CD4-positive, alpha-beta T cell (primary cell): ENCODE measurements around the gene SLC38A9. TPM values are rescaled to one million over a fixed set of nuclear protein-coding genes. Genes with fewer than 3 reads are reported as not detected.

Experiments used
- ATAC-seq: fragments of 200-7000 bp; cut with Tn5 transposase; one replicate; pipeline ENCODE4 v1.10.0; 2022; ENCODE audit warnings: mild to moderate bottlenecking; ENCODE audit not compliant: poor library complexity
- CTCF ChIA-PET: fragments of 350-600 bp; sonication (Branson Sonifier 250); formaldehyde crosslinking; loops from one replicate; lab custom pipeline; 2021; ENCODE audit warnings: antibody characterized with exemption, inconsistent platforms; lab: Charles Lee
- POLR2A ChIA-PET: fragments of 350-600 bp; sonication (Branson Sonifier 250); formaldehyde crosslinking; loops from one replicate; lab custom pipeline; 2021; ENCODE audit warnings: antibody characterized with exemption, inconsistent platforms; lab: Charles Lee
- DNase-seq, 14 experiments: peaks; one replicate each; pipeline ENCODE4 v3.0.0-alpha.2; 2013 to 2020; ENCODE audit warnings: mixed read lengths in 2 of 14
- H3K27ac ChIP-seq, 2 donors: one replicate each; pipeline versions ENCODE4 v1.5.1 to v1.7.0; 2013; ENCODE audit warnings: low read length in 2 of 2, low read depth in 1 of 2, mild to moderate bottlenecking in 1 of 2
- H3K27me3 ChIP-seq, 2 experiments: 1 replicate in 1 of 2; 2 replicates in 1 of 2; pipeline versions ENCODE4 v1.6.1 to v1.7.0; 2013; ENCODE audit warnings: low read length in 2 of 2, control low read depth in 1 of 2, mild to moderate bottlenecking in 1 of 2, moderate library complexity in 1 of 2; ENCODE audit not compliant: insufficient read depth in 2 of 2, control insufficient read depth in 1 of 2
- H3K36me3 ChIP-seq: one replicate; pipeline ENCODE4 v1.6.1; 2013; ENCODE audit warnings: low read length, control low read depth; ENCODE audit not compliant: insufficient read depth
- H3K4me1 ChIP-seq: one replicate; pipeline ENCODE4 v1.6.1; 2013; ENCODE audit warnings: low read length, control low read depth; ENCODE audit not compliant: insufficient read depth
- H3K4me3 ChIP-seq: one replicate; pipeline ENCODE4 v1.5.1; 2013; ENCODE audit warnings: mild to moderate bottlenecking, low read length, moderate library complexity
- H3K9me3 ChIP-seq, 2 experiments: 1 replicate in 1 of 2; 2 replicates in 1 of 2; pipeline versions ENCODE4 v1.6.1 to v1.7.0; 2013; ENCODE audit warnings: low read length in 2 of 2, mild to moderate bottlenecking in 2 of 2, control low read depth in 1 of 2, moderate library complexity in 1 of 2; ENCODE audit not compliant: control insufficient read depth in 1 of 2, insufficient read depth in 1 of 2
- H3K27ac Mint-ChIP-seq: one replicate; pipeline ENCODE4 v1.8.0; 2020; ENCODE audit warnings: mixed read lengths
- H3K27me3 Mint-ChIP-seq: one replicate; pipeline ENCODE4 v1.8.0; 2021; ENCODE audit warnings: mixed read lengths
- H3K36me3 Mint-ChIP-seq: one replicate; pipeline ENCODE4 v1.8.0; 2021; ENCODE audit warnings: low read depth, mixed read lengths
- H3K4me1 Mint-ChIP-seq: one replicate; pipeline ENCODE4 v1.8.0; 2021; ENCODE audit warnings: low read depth, mixed read lengths
- H3K4me3 Mint-ChIP-seq: one replicate; pipeline ENCODE4 v1.8.0; 2020; ENCODE audit warnings: mild to moderate bottlenecking, mixed read lengths
- H3K9me3 Mint-ChIP-seq: one replicate; pipeline ENCODE4 v1.8.0; 2020; ENCODE audit warnings: mixed read lengths
- CTCF ChIP-seq: fragments of 200-600 bp; IDR thresholded peaks from one replicate; pipeline ENCODE4 v1.8.0; 2022; ENCODE audit warnings: antibody characterized with exemption, mild to moderate bottlenecking
- intact Hi-C, 2 experiments: fragments of 100-400 bp; cut with DNase I in 1 of 2; cut with micrococcal nuclease in 1 of 2; formaldehyde crosslinking; loops; one replicate each; pipeline versions ENCODE4 v1.15.1 to v1.9.0; 2023 to 2025; cut with DNase I, micrococcal nuclease
- total RNA-seq, 174 experiments: library from RNA in 2 of 174; stranded (reverse) in 2 of 174; gene quantifications; one replicate each; pipeline ENCODE4 v1.2.3 and lab custom pipeline; 2021 to 2026

Gene SLC38A9
- total RNA-seq, 2 experiments from 2014 or later: 10.0 to 10.3 TPM

GRCh38 chr5:55645304-55645703 is 66.8 kb downstream of the SLC38A9 start:
- no peaks in the 10 kb centered on the region for H3K27me3 Mint-ChIP-seq
- no peak for ATAC-seq
- no peak overlapping the region for H3K4me3 ChIP-seq
- H3K27ac ChIP-seq: no peak overlapping the region
- no peaks in the 10 kb centered on the region for H3K4me1 ChIP-seq
- peaks cover 7% of the 10 kb centered on the region for H3K4me1 Mint-ChIP-seq
- peaks cover 46% of the 10 kb centered on the region for H3K36me3 Mint-ChIP-seq
- no peak overlapping the region for H3K4me3 Mint-ChIP-seq
- DNase-seq: no peak
- POLR2A ChIA-PET: no interaction called here
- CTCF ChIA-PET: no interaction called here
- H3K36me3 ChIP-seq: peaks cover 3% of the 10 kb centered on the region
- H3K27ac Mint-ChIP-seq: no peak overlapping the region
- H3K9me3 ChIP-seq: no peaks in the 10 kb centered on the region
- TF ChIP-seq CTCF: no peak
- intact Hi-C loops: no loop called here
- no peaks in the 10 kb centered on the region for H3K9me3 Mint-ChIP-seq
- no peaks in the 10 kb centered on the region for H3K27me3 ChIP-seq

- POLR2A ChIA-PET: no interaction called here
These were observed 73.7 kb downstream of the SLC38A9 start for GRCh38 chr5:55638455-55638854.

GRCh38 chr5:55638051-55638450 is 74.1 kb downstream of the SLC38A9 start:
- H3K4me1 ChIP-seq: no peaks in the 10 kb centered on the region
- H3K4me3 Mint-ChIP-seq: no peak overlapping the region
- peaks cover 39% of the 10 kb centered on the region for H3K36me3 Mint-ChIP-seq
- peaks cover 5% of the 10 kb centered on the region for H3K36me3 ChIP-seq
- ChIA-PET CTCF (interaction anchor here (0.8 kb wide), 1 partner anchor 10 kb away, joined by 4 read pairs; no protein-coding TSS in a partner anchor), POLR2A (no interaction called here)
- no peak for TF ChIP-seq CTCF
- H3K27ac Mint-ChIP-seq: no peak overlapping the region
- no peaks in the 10 kb centered on the region for H3K9me3 Mint-ChIP-seq
- intact Hi-C loops: no loop called here
- no peaks in the 10 kb centered on the region for H3K27me3 ChIP-seq
- ATAC-seq (no peak), DNase-seq (no peak)
- no peaks in the 10 kb centered on the region for H3K9me3 ChIP-seq
- peaks cover 8% of the 10 kb centered on the region for H3K4me1 Mint-ChIP-seq
- H3K27ac ChIP-seq: no peak overlapping the region
- no peak overlapping the region for H3K4me3 ChIP-seq
- H3K27me3 Mint-ChIP-seq: no peaks in the 10 kb centered on the region

More at GRCh38 chr5:55638455-55638854, 73.7 kb downstream of the SLC38A9 start:
- H3K27ac Mint-ChIP-seq: no peak overlapping the region
- Histone ChIP-seq H3K4me1 (no peaks in the 10 kb centered on the region), H3K4me3 (no peak overlapping the region), H3K27me3 (no peaks in the 10 kb centered on the region), H3K9me3 (no peaks in the 10 kb centered on the region), H3K27ac (no peak overlapping the region), H3K36me3 (peaks cover 5% of the 10 kb centered on the region)
- H3K4me1 Mint-ChIP-seq: peaks cover 8% of the 10 kb centered on the region
- TF ChIP-seq CTCF: no peak
- H3K4me3 Mint-ChIP-seq: no peak overlapping the region
- intact Hi-C loops: no loop called here
- CTCF ChIA-PET: interaction anchor here (0.8 kb wide), 1 partner anchor 10 kb away, joined by 4 read pairs; no protein-coding TSS in a partner anchor
- DNase-seq (no peak), ATAC-seq (no peak)
- H3K27me3 Mint-ChIP-seq: no peaks in the 10 kb centered on the region
- peaks cover 43% of the 10 kb centered on the region for H3K36me3 Mint-ChIP-seq
- H3K9me3 Mint-ChIP-seq: no peaks in the 10 kb centered on the region
